ENCODE results near the gene TRIP12. TPM values are rescaled to one million over a fixed set of nuclear protein-coding genes. Genes with fewer than 3 reads are reported as not detected.

TRIP12 gene
- polyA plus RNA-seq, 1 of the 3 experiments (the other 2 are of a cell fraction), result 30.3 TPM

- ChIA-PET POLR2A (interaction anchor here (0.8 kb wide), 1 partner anchor 10 kb away, joined by 3 read pairs; no protein-coding TSS in a partner anchor), CTCF (interaction anchor here (1.0 to 9.2 kb wide), 2 partner anchors 11 to 29 kb away, joined by 3 to 81 read pairs; no protein-coding TSS in a partner anchor)
- TF ChIP-seq RAD21 (IDR thresholded peaks at IDR 0.05; ENCODE audit: low read length) (no peak), NFIC (IDR thresholded peaks at IDR 0.05; ENCODE audit: borderline replicate concordance) (no peak), ZBTB33 (IDR thresholded peaks at IDR 0.05; ENCODE audit: borderline replicate concordance, low read depth) (no peak), SMC3 (IDR thresholded peaks at IDR 0.05; ENCODE audit: low read depth, low read length) (no peak)
- H3K27me3 ChIP-seq (ENCODE audit: insufficient read depth), result no peaks in the 10 kb centered on the region
- H3K4me3 ChIP-seq (ENCODE audit: low read depth in 2 of 2, low read length in 1 of 2), result no peak overlapping the region
- H3K9ac ChIP-seq, result no peak overlapping the region
- no peak overlapping the region for H2AFZ ChIP-seq (ENCODE audit: low read depth)
- H3K36me3 ChIP-seq (replicated peaks in 1 of 2; ENCODE audit: control insufficient read depth in 1 of 2, insufficient read depth in 2 of 2, low read length in 1 of 2), result peaks cover 83 to 92% of the 10 kb centered on the region in 2 experiments
- WGBS (ENCODE audit: low lambda C conversion rate), result 92% methylated on average over 3 of the region's 3 CpGs
- H3K27ac ChIP-seq (ENCODE audit: low read depth in 2 of 2, low read length in 1 of 2), result no peak overlapping the region
- no peak overlapping the region for H3K4me2 ChIP-seq
- no peaks in the 10 kb centered on the region for H3K9me2 ChIP-seq
- DNase-seq, result no peak
- peaks cover 10% of the 10 kb centered on the region; the same call in 1 of the 2 replicates for H3K79me2 ChIP-seq (ENCODE audit: insufficient read depth)
- H3K9me3 ChIP-seq, result no peaks in the 10 kb centered on the region
- peaks cover 3% of the 10 kb centered on the region; the same call in 1 of the 2 replicates for H4K20me1 ChIP-seq (ENCODE audit: insufficient read depth)
- H3K4me1 ChIP-seq (ENCODE audit: control insufficient read depth in 1 of 2, insufficient read depth in 2 of 2, low read depth in 1 of 2, low read length in 1 of 2), result peaks cover 4 to 6% of the 10 kb centered on the region in 2 experiments; a peak in 3 of 4 replicates
- H3F3A ChIP-seq (replicated peaks; ENCODE audit: insufficient read depth), result peaks cover 13% of the 10 kb centered on the region
Measured at GRCh38 chr2:229810786-229811185, 111.0 kb downstream of the TRIP12 start.

GRCh38 chr2:229805559-229805958, 116.2 kb downstream of the TRIP12 start:
- no peak overlapping the region for H2AFZ ChIP-seq (ENCODE audit: low read depth)
- DNase-seq, result no peak
- H3K27ac ChIP-seq (ENCODE audit: low read depth in 2 of 2, low read length in 1 of 2), result no peak overlapping the region
- POLR2A ChIA-PET, result no interaction called here
- CTCF ChIA-PET, result interaction anchor here (1.3 to 2.7 kb wide), 2 partner anchors 25 to 26 kb away, joined by 4 to 8 read pairs; no protein-coding TSS in a partner anchor
- H3K79me2 ChIP-seq (ENCODE audit: insufficient read depth), result peaks cover 11% of the 10 kb centered on the region
- no peaks in the 10 kb centered on the region for H3K9me2 ChIP-seq
- peaks cover 76 to 86% of the 10 kb centered on the region in 2 experiments for H3K36me3 ChIP-seq (replicated peaks in 1 of 2; ENCODE audit: control insufficient read depth in 1 of 2, insufficient read depth in 2 of 2, low read length in 1 of 2)
- H3F3A ChIP-seq (replicated peaks; ENCODE audit: insufficient read depth), result peaks cover 15% of the 10 kb centered on the region
- no peak overlapping the region for H3K4me2 ChIP-seq
- no peak overlapping the region for H3K9ac ChIP-seq
- no peak for TF ChIP-seq RFX5 (IDR thresholded peaks at IDR 0.05; ENCODE audit: low read length)
- H4K20me1 ChIP-seq (ENCODE audit: insufficient read depth), result 0 out of 2 replicates have a peak, but pooled peaks cover 10% of the 10 kb centered on the region
- H3K9me3 ChIP-seq, result no peaks in the 10 kb centered on the region
- H3K4me1 ChIP-seq (ENCODE audit: control insufficient read depth in 1 of 2, insufficient read depth in 2 of 2, low read depth in 1 of 2, low read length in 1 of 2), result 0 out of 4 replicates have a peak, but pooled peaks cover 0 to 3% of the 10 kb centered on the region in 2 experiments
- WGBS (ENCODE audit: low lambda C conversion rate), result 88% methylated on average over 6 of the region's 6 CpGs
- no peaks in the 10 kb centered on the region for H3K27me3 ChIP-seq (ENCODE audit: insufficient read depth)
- H3K4me3 ChIP-seq (ENCODE audit: low read depth in 2 of 2, low read length in 1 of 2), result no peak overlapping the region

- Histone ChIP-seq H3K9me3 (no peaks in the 10 kb centered on the region), H3F3A (replicated peaks; ENCODE audit: insufficient read depth) (peaks cover 15% of the 10 kb centered on the region), H3K4me3 (ENCODE audit: low read depth in 2 of 2, low read length in 1 of 2) (no peak overlapping the region), H3K27ac (ENCODE audit: low read depth in 2 of 2, low read length in 1 of 2) (no peak overlapping the region), H3K36me3 (replicated peaks in 1 of 2; ENCODE audit: control insufficient read depth in 1 of 2, insufficient read depth in 2 of 2, low read length in 1 of 2) (peaks cover 59 to 82% of the 10 kb centered on the region in 2 experiments), H3K79me2 (ENCODE audit: insufficient read depth) (peaks cover 21% of the 10 kb centered on the region), H3K4me1 (ENCODE audit: control insufficient read depth in 1 of 2, insufficient read depth in 2 of 2, low read depth in 1 of 2, low read length in 1 of 2) (peaks cover 0 to 4% of the 10 kb centered on the region in 2 experiments; a peak in 1 of 4 replicates), H3K4me2 (no peak overlapping the region), H2AFZ (ENCODE audit: low read depth) (no peak overlapping the region), H3K27me3 (ENCODE audit: insufficient read depth) (no peaks in the 10 kb centered on the region), H4K20me1 (ENCODE audit: insufficient read depth) (0 out of 2 replicates have a peak, but pooled peaks cover 10% of the 10 kb centered on the region), H3K9ac (no peak overlapping the region), H3K9me2 (no peaks in the 10 kb centered on the region)
- POLR2A ChIA-PET, result no interaction called here
- CTCF ChIA-PET, result interaction anchor here (2.7 to 6.2 kb wide), 3 partner anchors 12 to 27 kb away, joined by 8 to 81 read pairs (median 27); no protein-coding TSS in a partner anchor
- DNase-seq, result no peak
- 71% methylated on average over 5 of the region's 5 CpGs for WGBS (ENCODE audit: low lambda C conversion rate)
- TF ChIP-seq SMC3 (IDR thresholded peaks at IDR 0.05; ENCODE audit: low read depth, low read length), result no peak
- TF ChIP-seq, protein P1, sequence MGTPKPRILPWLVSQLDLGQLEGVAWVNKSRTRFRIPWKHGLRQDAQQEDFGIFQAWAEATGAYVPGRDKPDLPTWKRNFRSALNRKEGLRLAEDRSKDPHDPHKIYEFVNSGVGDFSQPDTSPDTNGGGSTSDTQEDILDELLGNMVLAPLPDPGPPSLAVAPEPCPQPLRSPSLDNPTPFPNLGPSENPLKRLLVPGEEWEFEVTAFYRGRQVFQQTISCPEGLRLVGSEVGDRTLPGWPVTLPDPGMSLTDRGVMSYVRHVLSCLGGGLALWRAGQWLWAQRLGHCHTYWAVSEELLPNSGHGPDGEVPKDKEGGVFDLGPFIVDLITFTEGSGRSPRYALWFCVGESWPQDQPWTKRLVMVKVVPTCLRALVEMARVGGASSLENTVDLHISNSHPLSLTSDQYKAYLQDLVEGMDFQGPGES (IDR thresholded peaks at IDR 0.05; ENCODE audit: low read depth, low read length), result no peak
- TF ChIP-seq ZBTB33 (IDR thresholded peaks at IDR 0.05; ENCODE audit: borderline replicate concordance, low read depth), result no peak
- TF ChIP-seq, protein P2, sequence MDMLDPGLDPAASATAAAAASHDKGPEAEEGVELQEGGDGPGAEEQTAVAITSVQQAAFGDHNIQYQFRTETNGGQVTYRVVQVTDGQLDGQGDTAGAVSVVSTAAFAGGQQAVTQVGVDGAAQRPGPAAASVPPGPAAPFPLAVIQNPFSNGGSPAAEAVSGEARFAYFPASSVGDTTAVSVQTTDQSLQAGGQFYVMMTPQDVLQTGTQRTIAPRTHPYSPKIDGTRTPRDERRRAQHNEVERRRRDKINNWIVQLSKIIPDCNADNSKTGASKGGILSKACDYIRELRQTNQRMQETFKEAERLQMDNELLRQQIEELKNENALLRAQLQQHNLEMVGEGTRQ (IDR thresholded peaks at IDR 0.05; ENCODE audit: borderline replicate concordance, low read depth, low read length), result no peak
- no peak for TF ChIP-seq MAX (IDR thresholded peaks at IDR 0.05; ENCODE audit: low read depth)
- no peak for TF ChIP-seq NFIC (IDR thresholded peaks at IDR 0.05; ENCODE audit: borderline replicate concordance)
- no peak for TF ChIP-seq FOXJ3 (CRISPR knock-in tag; IDR thresholded peaks at IDR 0.05)
- TF ChIP-seq GATA2 (CRISPR knock-in tag; IDR thresholded peaks at IDR 0.05), result no peak
- no peak for TF ChIP-seq TCF12 (IDR thresholded peaks at IDR 0.05)
- TF ChIP-seq RFX5 (IDR thresholded peaks at IDR 0.05; ENCODE audit: low read length), result no peak
- TF ChIP-seq EZH2phosphoT487 (IDR thresholded peaks at IDR 0.05; ENCODE audit: borderline replicate concordance, low read depth), result no peak
- no peak for TF ChIP-seq ELF1 (IDR thresholded peaks at IDR 0.05)
- TF ChIP-seq RXRA (IDR thresholded peaks at IDR 0.05; ENCODE audit: borderline replicate concordance, low read depth), result no peak
Measured at GRCh38 chr2:229802785-229803184, 119.0 kb downstream of the TRIP12 start.

Measured in SK-N-SH (cell line).